HG02884 (cell line): ENCODE data around the gene PPP1R9A.

ENCODE experiments used
- ATAC-seq: cut with Tn5 transposase; IDR thresholded peaks from one replicate; pipeline ENCODE4 v1.9.1; 2021; ENCODE audit warnings: mild to moderate bottlenecking, moderate library complexity; ENCODE audit not compliant: unreplicated experiment

The PPP1R9A gene

DNA sequence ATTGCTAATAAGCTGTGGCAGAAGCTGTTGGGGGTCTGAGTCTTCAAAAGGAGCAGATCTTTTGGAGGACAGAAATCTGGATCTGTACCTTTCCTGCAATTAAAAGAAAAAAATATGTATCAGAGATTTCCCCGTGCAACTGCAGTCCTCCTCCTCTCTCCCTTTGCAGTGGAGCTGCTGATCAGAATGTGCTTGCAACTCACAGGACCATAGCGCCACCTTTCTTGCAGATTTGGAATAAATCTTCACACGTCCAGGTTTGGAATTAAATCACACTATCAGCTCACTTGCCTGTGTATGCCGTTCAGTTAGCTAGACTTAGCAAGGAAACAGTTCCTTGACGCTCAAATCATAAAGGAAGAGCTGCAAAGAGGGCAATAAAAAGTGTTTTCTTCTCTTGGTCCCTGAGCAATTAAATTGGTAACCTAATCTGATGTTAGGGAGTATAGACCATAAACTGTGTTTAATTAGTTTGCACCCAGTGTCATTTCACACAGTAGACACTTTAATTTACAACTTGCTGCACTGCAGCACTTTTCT is 339.5 kb downstream of the PPP1R9A start:
- no peak for ATAC-seq

DNA sequence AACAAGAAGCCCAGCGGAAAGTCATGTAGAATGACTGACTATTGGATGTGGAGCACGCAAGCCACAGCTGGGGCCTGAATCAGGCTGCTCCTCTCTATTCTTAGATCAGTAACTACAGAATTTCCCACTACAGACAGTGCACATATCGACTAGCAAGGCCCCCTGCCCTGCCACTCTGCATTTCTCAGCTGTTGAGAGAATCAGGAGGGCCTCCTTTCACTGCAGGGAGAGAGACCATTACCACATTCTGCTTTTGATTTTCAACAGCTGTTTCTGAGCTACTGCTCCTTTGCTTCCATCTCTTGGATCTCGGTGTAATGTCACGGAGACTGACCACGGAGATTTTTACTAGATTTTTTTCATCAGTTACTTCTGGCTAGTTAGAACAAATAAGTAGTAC is 343.2 kb downstream of the PPP1R9A start:
- ATAC-seq, result no peak

DNA sequence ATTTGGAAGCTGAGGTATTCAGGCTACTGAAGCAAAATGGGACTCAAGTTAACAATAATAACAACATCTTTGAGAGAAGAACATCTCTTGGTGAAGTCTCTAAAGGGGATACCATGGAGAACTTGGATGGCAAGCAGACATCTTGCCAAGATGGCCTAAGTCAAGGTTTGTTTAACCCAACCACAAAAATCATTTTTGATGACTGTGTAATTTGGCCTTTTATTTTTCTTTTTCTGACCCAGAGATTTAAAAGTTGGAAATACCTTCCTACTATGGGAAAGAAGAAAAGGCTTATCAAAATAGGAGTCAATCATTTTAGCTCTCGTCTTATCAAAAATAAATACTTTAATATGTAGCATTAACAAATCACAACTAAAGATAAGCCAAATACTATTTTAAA is 344.6 kb downstream of the PPP1R9A start:
- ATAC-seq, result no peak

DNA sequence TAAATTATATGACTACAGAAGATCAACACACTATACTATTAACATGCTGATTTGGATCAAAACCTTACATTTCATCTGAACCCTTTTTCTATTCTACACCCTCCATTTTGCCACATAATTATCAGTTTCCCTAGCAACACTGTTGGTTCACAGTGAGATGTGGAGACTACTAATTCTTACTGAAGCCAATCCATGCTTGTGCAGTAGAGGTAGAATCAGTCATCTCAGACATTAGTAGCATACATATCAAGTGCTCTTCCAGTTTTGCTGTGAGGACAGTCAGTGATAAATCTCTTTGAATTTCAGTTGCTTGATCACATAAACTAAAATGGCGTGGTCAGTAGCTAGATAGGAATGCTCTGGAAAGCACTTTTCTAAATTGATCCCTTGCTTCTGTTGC is 346.6 kb downstream of the PPP1R9A start:
- ATAC-seq, result no peak

DNA sequence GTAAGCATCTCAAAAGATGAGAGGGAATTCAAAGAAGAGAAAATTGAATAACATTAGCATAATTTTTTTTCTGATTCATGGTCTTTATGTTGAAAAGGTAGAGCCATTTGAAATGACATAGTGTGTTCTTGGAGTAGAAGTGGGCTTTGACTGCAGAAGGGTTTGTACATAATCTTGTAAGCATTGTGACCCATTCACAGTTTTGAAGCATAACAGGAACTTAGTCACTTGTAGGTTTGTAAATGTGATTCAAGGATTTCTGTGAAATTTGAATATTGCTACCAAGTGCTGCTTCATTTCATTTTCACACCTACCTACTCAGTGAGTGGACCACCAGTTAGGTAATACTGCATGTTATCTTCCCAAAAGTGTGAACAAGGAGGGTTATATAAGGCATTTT is 348.3 kb downstream of the PPP1R9A start:
- no peak for ATAC-seq

DNA sequence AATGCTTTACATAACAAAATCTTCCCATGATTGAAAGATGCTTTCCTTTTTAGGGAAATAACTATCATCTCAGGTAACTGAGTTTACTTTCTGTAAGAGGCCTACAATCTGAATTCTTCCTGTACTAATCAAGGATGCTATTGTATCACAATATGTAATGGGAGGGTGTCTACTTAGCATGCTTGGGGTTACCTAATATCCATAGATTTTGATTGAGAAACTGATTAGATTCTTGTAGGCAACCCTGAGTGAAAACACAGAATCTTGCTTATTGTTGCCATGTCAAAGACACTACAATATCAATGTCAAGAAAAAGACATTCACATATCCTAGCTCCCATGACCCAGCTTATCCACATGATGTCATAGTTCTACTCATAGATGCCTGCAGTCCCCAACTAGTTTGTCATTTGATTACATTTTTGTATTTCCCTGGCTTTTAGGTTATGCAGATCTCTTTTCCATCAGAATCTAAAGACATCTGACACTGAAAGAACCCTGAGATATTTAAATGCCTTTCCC is 354.6 kb downstream of the PPP1R9A start:
- ATAC-seq, result no peak

DNA sequence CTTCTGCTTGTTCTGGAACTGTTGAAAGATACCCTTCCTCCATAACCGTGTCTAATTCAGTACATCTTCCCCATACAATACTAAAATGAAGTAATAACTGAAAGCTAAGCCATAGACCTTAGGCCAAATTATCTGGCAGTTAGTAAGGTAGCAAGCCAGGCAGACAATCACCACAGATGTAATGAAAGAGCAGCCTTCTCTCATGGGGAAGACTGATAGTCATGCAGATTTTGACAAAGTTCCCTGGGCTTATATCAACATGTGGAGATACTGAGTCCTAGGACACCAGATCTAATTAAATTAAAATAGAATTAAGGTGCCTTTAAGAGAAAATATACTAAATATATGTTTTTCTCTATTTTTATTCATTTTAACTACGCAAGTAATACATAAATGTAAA is 355.5 kb downstream of the PPP1R9A start:
- no peak for ATAC-seq

DNA sequence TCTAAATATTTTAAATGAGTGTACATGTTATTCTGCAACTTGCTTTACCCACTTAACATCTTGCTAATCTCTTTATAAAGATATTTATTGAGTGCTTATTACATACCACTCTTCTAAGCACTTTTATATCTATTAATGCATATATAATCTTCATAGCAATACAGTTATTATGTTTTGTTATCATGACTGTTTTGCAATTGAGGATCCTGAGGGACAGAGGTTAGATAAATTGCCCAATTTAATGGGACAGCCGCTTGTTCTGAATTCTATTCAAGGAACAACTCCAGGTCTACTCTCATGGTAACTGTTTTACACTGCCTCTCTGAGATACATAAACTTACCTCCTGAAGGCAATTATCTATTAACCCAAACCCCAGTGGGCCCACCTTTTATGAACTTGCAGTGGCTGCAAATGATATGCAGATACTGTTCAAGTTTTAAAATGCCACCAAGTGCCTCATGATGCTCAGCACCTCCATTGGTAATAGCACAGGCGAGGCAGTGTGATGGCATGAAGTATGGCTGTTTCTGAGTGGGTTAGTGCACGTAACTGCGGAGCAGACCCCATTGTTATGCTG is 356.5 kb downstream of the PPP1R9A start:
- ATAC-seq, result no peak

DNA sequence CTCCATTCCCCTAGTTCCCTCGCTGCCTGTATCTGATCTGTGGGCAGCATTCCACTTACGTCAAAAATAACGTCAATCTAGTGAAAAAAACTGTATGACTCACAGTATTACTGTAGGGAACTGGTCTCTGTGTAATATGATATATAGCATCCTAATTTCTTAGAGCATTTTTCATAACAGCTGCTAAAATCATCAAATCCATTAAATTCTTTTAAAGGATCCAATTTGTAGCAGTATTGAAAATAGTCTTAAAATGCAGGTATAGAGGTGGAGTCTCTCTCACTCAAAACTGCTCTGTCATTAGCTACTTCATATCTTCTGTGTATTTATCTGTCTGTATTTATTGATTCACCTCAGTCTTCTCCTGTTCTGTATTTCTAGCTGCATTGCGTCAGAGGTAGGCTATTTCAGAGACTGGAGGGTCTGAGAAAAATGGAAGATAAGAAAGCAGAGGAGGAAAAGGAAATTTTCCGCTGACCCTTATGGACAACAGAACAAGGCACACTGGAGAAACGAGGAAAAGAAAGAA is 357.0 kb downstream of the PPP1R9A start:
- ATAC-seq, result no peak

DNA sequence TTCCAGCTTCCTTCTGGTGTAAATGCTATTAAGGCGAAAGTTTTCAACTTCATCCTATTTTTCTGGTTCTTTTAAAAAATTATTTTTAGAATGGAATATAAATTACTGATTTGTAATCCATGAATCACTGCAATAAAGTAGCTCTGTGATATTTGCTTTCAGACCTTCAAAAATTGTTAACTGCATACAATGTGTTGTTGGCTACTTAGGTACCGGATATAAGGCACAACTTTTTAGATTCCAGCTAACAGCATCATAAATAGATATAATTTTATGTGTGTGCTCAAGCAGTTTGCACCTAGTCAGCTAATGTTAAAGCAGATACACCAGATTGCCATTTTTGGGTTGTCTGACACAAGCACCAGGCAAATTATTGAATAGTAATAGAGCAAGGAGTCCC is 358.2 kb downstream of the PPP1R9A start:
- ATAC-seq, result no peak

DNA sequence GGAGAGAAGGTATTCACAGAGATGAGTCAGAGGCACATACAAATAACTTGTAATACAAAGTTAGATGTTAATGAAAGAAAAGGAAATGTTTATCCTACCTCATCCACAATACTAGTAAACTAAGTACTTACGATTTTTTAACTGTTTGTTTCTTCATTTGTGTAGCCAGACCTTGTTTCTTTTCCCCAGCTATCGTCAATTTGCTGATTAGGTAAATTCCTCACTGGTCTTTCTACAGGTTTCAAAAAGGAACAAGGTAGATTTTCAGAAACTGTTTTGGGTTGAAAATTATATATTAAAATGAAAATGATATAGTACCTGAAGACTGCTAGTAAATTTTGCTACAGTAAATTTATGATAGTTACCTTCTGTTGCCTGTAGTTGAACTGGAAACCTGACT is 360.4 kb downstream of the PPP1R9A start:
- no peak for ATAC-seq

DNA sequence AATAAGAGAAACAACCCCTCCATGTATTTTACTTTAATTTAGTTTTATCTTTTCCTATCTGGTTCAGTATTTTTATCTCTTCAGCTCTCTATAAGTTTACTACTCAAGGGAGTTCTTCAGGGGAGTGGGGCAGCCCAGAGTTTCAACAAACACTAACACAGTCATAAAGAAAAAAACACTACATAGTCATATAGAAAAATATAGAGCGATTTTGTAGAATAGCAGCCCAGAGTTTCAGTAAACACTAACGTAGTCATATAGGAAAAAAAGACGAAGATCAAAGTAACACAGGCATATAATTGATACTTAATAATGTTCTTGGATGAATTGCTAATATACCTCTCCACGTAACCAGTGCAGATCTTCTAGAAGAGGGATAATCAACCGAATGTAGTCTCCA is 362.2 kb downstream of the PPP1R9A start:
- ATAC-seq, result no peak

DNA sequence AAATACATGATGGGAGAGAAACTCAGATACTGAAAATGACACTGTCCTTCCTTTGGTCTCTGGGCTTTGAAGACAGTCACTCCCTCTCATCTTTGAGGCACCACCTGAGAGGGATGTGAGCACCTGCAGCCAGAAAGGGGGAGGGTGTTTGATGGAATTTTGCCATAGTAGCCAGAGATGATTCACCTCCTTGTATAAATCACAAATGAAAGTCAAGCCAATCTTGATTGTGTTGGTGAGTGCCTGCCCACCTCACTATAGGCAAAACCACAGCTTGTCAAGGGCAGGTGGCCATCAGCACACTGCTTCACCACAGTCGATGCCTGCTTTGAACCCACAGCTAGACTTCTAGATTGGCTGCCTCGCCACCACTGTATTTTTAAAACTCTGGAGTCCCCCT is 368.7 kb downstream of the PPP1R9A start:
- ATAC-seq, result no peak

DNA sequence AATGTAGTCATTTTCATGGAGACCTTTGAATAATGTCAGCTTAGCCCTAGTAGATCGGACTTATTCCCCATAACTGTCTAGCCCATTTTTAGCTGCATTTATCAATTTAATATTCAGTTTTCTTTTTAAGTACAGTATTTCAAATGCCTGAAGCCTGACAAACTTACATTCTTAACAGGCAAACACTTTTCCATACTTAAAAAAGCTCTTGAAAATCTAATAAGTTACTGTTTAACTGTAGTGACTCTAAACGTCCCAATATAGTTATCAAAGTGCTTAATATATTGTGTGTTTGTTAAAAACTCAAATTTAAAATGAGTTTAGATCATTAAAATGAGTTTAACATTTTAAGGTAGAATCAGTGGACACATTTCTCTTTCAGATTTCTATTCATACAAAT is 372.0 kb downstream of the PPP1R9A start:
- ATAC-seq, result no peak

DNA sequence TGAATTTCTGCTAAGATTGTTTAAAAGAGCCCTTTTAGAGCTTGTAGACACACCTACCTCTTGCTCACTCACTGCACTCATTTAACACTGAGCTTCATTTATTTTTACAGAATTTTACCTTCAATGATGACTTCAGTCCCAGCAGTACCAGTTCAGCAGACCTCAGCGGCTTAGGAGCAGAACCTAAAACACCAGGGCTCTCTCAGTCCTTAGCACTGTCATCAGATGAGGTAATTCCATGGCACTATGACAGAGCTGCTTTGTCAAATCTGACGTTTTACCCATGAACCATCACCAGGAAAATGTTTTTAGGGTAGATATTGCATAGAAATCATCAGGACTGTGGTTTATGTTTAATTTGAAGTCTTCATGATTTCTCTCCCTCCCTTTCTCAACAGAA is 378.7 kb downstream of the PPP1R9A start:
- ATAC-seq, result no peak

DNA sequence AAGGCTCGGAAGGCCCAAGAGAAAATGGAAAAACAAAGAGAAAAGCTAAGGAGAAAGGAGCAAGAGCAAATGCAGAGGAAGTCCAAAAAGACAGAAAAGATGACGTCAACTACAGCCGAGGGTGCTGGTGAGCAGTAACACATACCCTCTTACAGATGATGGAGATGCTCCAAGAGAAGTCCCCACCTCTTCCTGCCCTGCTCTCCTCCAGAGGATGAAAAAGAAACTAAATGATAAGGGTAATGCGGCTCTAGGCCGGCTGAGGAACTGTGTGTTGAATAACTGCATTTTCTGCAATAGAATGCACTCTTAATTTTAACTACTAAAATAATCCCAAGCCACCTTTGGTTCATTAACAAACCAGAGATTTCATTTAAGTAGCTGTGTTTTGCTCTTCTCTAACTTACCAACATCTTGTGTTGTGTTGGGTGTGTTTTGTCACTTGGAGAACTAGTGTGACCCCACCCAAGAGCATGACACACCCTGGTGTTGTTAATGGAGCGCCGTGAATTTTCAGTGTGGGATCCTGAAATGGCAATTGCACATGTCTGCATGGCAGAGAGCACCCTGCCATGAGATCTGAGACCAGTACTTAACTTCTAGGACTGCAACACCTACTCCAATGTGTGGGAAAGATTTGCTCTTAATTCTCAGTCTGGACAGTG is 382.9 kb downstream of the PPP1R9A start:
- ATAC-seq, result no peak

DNA sequence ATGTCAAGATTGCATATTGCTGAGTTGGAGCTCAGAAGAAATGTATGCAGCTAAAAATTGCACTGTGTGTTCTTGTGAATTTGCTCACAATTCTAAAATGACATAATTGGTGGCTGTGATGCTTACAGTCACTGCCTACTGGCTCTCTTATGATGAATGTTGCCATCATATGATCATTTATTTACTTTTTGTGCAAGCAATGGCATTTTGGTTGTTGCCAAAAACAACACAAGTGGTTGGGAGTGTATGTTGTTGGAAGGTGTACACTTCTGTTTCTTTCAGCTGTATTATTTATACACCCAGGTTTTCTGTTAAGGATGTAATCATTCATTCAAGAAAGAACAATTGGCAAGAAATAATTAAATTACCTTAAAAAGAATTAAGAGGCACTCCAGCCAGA is 388.0 kb downstream of the PPP1R9A start:
- no peak for ATAC-seq

DNA sequence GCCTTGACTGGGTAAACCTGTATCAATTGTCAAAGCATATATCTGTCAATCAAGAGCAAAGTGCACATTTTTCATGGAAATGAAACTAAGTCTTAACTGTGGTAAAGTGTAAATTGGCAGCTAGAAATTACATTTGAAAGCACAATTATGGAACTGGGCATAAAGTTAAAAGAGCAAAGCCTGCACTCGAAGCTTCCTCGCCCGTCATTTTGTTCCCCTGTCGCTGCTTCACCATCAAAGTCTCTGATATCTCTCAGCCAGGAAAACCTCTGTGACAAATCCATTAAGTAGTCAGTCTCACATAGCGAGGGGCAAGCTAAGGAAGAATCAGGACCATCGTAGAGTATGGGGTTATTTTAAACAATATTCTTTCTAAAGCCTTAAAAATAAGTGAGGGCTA is 389.1 kb downstream of the PPP1R9A start:
- ATAC-seq, result no peak

DNA sequence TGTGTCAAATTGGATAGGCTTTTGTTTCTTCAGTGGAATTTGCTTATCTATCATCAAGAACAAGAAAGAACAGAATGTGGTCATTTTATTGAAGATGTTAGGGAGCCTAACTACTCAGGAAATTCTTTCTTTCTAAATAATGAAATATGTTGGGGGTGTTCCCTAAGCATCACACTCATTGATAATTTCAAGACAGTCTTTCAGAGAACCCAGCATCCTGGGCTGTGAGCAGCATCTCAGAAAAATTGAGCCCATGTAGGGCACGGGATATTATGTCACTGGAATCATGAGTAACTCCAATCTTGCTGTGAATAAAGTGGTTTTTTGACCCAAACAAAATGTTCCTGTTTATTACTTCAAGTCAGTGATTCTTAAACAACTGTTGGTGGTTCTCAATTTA is 389.6 kb downstream of the PPP1R9A start:
- no peak for ATAC-seq

DNA sequence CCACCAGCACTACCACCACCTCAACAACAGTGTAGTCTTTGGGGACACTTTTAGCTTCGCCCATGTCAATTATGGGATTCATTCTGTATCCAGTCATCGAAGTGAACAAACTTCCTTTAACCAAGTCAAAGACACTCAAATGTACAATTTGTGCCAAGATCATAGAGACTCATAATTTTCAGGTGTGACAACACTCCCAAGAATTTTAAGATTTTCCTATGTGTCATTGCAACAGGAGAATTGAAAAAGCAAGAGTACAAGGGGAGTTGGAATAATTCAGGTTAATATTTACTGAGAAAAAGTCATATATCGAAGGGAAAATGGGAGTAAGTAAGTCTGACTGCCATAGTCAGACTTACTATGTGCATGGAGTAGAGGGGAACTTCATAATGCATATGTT is 390.7 kb downstream of the PPP1R9A start:
- no peak for ATAC-seq

DNA sequence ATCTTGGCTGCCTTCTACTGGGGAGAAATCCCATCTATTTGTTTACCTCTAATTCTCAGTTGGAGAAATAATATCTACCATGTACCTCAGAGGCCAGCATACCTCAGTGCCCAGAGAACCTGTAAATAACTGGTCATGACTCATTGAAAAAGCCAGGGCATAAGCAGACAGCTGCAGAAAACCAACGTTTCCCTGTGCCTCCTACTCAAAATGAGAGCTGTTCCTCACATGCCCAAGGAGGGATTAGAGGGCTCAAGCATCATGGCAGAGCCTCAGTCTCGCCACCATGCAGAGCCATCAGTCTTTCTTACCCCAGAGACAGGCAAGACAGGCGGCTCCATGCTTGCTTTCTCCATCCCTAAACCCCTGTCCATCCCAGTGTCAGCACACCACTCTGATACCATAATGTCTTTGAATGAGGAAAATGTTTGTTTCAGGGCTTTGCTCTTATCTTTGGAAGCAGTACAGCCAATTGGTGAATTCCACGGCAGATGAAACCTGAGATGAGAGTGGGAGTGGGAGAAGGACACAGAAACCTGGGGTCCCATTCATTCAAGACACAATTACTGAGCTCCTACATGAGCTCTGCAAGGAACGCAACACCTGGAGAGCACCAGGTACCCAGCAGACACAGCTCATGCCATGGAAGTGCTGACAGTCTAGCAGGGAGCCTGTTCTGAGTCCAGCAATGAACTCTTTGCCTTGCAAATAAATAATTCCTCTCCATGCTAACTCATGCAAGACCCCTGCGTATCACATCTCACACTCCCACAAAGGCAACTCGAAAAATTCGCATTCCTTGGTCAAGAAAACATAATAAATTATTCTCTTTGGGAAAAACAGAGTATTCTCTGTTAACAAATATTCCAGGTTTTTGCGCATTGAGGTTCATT is 395.9 kb downstream of the PPP1R9A start:
- no peak for ATAC-seq
